HL-60 (cell line): ENCODE results near the gene DPEP2NB.

Experiments
- GABPA ChIP-seq: IDR thresholded peaks from 2 replicates; pipeline ENCODE4 v1.6.1; 2012; ENCODE audit warnings: low read depth
- POLR2AphosphoS5 ChIP-seq: IDR thresholded peaks from 2 replicates; pipeline ENCODE4 v1.6.1; 2012; ENCODE audit warnings: low read depth
- SPI1 ChIP-seq: IDR thresholded peaks from 2 replicates; pipeline ENCODE4 v1.6.1; 2012; ENCODE audit warnings: low read depth, mild to moderate bottlenecking, borderline replicate concordance
- TF ChIP-seq, protein P1 (sequence below): IDR thresholded peaks from one replicate; pipeline ENCODE4 v1.5.1; 2011; ENCODE audit warnings: low read length, control low read depth, inconsistent platforms; ENCODE audit not compliant: insufficient read depth
- TF ChIP-seq, protein P2 (sequence below): IDR thresholded peaks from 2 replicates; pipeline ENCODE4 v1.6.1; 2012; ENCODE audit warnings: low read depth; ENCODE audit not compliant: insufficient replicate concordance

DNA sequence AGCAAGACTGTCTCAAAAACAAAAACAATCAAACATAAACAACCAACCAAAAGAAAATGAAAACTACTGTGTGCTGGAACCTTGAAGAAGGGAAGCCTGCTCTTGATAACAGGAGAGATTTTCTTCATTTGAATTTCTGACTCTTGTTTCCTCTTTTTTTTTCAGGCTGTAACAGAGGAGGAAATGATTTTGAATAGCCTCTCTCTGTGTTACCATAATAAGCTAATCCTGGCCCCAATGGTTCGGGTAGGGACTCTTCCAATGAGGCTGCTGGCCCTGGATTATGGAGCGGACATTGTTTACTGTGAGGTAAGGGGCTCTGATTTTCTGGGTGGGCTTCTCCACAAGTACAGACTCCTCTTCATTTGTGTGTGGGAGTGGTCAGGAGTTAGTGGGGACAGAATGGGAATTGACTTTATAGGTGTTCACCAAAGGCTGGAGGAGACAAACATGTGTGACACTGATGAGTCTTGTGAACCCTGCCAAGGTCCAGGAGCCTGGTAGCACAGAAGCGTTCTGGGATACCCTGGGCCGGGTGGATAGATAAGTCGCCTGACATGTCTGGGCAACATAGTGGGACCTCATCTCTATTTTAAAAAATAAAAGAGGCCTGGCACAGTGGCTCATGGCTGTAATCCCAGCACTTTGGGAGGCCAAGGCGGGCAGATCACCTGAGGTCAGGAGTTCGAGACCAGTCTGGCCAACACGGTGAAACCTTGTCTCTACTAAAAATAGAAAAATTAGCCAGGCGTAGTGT lies 22.3 kb upstream of the DPEP2NB start:
- TF ChIP-seq, protein P1, sequence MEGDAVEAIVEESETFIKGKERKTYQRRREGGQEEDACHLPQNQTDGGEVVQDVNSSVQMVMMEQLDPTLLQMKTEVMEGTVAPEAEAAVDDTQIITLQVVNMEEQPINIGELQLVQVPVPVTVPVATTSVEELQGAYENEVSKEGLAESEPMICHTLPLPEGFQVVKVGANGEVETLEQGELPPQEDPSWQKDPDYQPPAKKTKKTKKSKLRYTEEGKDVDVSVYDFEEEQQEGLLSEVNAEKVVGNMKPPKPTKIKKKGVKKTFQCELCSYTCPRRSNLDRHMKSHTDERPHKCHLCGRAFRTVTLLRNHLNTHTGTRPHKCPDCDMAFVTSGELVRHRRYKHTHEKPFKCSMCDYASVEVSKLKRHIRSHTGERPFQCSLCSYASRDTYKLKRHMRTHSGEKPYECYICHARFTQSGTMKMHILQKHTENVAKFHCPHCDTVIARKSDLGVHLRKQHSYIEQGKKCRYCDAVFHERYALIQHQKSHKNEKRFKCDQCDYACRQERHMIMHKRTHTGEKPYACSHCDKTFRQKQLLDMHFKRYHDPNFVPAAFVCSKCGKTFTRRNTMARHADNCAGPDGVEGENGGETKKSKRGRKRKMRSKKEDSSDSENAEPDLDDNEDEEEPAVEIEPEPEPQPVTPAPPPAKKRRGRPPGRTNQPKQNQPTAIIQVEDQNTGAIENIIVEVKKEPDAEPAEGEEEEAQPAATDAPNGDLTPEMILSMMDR = no peak
- no peak for TF ChIP-seq GABPA
- 0 out of 2 replicates have a peak, but pooled peaks have one; percentile 4 for TF ChIP-seq SPI1
- TF ChIP-seq, protein P2, sequence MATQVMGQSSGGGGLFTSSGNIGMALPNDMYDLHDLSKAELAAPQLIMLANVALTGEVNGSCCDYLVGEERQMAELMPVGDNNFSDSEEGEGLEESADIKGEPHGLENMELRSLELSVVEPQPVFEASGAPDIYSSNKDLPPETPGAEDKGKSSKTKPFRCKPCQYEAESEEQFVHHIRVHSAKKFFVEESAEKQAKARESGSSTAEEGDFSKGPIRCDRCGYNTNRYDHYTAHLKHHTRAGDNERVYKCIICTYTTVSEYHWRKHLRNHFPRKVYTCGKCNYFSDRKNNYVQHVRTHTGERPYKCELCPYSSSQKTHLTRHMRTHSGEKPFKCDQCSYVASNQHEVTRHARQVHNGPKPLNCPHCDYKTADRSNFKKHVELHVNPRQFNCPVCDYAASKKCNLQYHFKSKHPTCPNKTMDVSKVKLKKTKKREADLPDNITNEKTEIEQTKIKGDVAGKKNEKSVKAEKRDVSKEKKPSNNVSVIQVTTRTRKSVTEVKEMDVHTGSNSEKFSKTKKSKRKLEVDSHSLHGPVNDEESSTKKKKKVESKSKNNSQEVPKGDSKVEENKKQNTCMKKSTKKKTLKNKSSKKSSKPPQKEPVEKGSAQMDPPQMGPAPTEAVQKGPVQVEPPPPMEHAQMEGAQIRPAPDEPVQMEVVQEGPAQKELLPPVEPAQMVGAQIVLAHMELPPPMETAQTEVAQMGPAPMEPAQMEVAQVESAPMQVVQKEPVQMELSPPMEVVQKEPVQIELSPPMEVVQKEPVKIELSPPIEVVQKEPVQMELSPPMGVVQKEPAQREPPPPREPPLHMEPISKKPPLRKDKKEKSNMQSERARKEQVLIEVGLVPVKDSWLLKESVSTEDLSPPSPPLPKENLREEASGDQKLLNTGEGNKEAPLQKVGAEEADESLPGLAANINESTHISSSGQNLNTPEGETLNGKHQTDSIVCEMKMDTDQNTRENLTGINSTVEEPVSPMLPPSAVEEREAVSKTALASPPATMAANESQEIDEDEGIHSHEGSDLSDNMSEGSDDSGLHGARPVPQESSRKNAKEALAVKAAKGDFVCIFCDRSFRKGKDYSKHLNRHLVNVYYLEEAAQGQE = no peak
- TF ChIP-seq POLR2AphosphoS5 = no peak
